HG03103 (cell line): ENCODE data around the gene ATP5F1D.
A peak's percentile ranks its signal among the peaks of the same experiment; 100 is the strongest.
"Not testable (repeated sequence)": the region's sequence is repeated elsewhere in the genome, so short reads cannot be mapped to it uniquely, and the experiment has no call there.

Experiments used
- ATAC-seq: cut with Tn5 transposase; IDR thresholded peaks from one replicate; pipeline ENCODE4 v1.9.1; 2021; ENCODE audit warnings: low read depth; ENCODE audit not compliant: unreplicated experiment

The ATP5F1D gene

GRCh38 chr19:1241417-1242095 lies at the start of gene ATP5F1D:
TSS of gene ATP5F1D (plus strand) at chr19:1241751. CDS start at chr19:1241851, 100 bp downstream.
- ATAC-seq: peak; percentile 53

- ATAC-seq: no peak
Observed at GRCh38 chr19:1199531-1199930, 42.0 kb upstream of the ATP5F1D start.

GRCh38 chr19:1200614-1201013 lies 40.9 kb upstream of the ATP5F1D start:
- not testable (repeated sequence) for ATAC-seq

DNA sequence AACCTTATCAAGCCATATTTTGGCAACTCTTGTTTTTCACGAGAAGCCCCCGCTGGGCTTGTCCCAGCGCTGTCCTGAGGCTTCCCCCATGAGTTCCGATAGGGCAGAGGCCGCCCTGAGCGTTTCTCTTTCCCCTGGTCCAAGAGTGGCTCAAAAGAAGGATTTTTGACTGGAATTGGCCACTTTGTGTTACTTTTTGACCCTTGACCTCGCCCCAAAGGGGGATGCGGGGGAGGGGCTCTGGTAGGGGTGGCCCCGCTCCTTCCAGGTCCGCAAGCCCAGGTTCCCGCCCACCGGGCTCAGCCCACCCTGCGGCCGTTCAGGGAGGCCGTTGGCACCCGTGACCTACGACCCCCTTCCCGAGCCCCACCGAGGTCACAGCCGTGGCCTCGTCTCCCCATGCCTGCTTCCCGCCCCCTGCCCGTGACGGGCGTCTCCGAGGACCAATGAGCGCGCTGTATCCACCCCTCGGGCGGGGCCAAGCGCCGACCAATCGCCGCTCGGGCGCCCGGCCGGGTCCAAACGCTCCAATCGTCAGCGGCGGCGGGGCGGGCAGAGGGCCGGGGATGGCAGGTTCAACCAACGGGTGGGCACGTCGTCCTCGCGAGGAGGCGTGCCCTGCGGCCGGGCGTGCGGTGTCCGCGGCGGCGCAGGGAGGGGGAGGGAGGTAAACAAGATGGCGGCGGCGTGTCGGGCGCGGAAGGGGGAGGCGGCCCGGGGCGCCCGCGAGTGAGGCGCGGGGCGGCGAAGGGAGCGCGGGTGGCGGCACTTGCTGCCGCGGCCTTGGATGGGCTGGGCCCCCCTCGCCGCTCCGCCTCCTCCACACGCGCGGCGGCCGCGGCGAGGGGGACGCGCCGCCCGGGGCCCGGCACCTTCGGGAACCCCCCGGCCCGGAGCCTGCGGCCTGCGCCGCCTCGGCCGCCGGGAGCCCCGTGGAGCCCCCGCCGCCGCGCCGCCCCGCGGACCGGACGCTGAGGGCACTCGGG lies 36.1 kb upstream of the ATP5F1D start, which contains the start of gene STK11:
Gene STK11 (plus strand): TSS at position 665 of the 986 bp plus-strand sequence. CDS start 1,136 bp downstream, outside the sequence.
- peak; percentile 87 for ATAC-seq

DNA sequence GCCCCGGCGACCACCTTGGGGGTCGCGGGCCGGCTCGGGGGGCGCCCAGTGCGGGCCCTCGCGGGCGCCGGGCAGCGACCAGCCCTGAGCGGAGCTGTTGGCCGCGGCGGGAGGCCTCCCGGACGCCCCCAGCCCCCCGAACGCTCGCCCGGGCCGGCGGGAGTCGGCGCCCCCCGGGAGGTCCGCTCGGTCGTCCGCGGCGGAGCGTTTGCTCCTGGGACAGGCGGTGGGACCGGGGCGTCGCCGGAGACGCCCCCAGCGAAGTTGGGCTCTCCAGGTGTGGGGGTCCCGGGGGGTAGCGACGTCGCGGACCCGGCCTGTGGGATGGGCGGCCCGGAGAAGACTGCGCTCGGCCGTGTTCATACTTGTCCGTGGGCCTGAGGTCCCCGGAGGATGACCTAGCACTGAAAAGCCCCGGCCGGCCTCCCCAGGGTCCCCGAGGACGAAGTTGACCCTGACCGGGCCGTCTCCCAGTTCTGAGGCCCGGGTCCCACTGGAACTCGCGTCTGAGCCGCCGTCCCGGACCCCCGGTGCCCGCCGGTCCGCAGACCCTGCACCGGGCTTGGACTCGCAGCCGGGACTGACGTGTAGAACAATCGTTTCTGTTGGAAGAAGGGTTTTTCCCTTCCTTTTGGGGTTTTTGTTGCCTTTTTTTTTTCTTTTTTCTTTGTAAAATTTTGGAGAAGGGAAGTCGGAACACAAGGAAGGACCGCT lies 35.2 kb upstream of the ATP5F1D start:
- ATAC-seq: no peak

DNA sequence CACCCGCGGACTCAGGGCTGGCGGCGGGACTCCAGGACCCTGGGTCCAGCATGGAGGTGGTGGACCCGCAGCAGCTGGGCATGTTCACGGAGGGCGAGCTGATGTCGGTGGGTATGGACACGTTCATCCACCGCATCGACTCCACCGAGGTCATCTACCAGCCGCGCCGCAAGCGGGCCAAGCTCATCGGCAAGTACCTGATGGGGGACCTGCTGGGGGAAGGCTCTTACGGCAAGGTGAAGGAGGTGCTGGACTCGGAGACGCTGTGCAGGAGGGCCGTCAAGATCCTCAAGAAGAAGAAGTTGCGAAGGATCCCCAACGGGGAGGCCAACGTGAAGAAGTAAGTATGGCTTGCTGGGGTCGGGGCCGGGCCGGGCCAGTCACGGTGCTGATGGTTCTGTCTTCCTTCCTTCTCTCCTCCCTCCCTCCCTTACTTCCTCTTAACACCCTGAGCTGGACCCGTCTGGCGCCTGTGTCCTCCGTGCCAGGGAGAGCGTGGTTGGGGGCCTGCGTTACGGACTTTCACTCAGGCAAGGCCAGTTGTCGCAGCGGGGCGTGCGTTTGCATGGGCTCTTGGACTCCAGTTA lies 34.6 kb upstream of the ATP5F1D start:
- no peak for ATAC-seq

- not testable (repeated sequence) for ATAC-seq
Observed at GRCh38 chr19:1208830-1209229, 32.7 kb upstream of the ATP5F1D start.

- no peak for ATAC-seq
Observed at GRCh38 chr19:1210227-1210538, 31.4 kb upstream of the ATP5F1D start.

- no peak for ATAC-seq
Observed at GRCh38 chr19:1211494-1212234, 29.9 kb upstream of the ATP5F1D start.

DNA sequence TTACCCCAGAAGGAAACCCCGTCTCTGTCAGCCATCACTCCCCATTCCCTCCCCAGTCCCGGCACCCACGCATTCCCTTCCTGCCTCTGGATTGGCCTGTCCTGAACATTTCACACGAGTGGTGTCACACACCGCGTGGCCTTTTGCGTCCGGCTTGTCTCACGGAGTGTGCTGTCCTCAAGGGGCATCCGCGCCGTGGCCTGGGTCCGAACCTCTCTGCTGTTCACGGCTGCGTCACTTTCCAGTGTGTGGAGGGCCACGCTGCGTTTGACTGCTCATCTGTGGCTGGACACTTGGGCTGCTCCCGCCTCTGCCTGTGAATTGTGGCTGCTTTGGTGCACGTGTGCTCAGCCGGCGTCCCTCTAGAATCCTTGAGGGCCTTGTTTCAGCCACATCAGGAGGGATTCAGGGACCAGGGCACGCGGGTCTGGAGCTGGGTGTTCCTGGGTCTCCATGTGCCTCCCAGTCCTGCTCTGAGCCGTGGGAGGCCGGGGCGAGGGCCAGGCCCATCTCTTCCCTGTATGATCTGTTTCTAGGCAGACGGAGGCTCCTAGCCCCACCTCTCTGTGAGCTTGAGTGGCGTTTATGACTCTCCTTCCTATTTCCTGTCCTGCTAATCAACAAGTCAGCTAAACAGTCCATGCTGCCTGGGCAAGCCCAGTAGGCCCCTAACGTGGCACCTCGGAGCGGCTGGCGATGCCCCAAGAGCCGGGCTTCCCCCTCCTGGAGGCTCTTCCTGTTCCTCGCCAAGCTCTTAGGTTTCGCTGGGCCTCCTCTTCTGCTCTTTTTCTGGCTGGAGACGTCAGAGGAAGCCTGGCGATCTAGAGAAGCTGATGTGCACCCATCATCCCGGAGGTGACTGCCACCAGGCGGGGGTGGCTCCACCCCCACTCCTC lies 27.9 kb upstream of the ATP5F1D start:
- ATAC-seq: no peak

- no peak for ATAC-seq
Observed at GRCh38 chr19:1214299-1214861, 27.2 kb upstream of the ATP5F1D start.

DNA sequence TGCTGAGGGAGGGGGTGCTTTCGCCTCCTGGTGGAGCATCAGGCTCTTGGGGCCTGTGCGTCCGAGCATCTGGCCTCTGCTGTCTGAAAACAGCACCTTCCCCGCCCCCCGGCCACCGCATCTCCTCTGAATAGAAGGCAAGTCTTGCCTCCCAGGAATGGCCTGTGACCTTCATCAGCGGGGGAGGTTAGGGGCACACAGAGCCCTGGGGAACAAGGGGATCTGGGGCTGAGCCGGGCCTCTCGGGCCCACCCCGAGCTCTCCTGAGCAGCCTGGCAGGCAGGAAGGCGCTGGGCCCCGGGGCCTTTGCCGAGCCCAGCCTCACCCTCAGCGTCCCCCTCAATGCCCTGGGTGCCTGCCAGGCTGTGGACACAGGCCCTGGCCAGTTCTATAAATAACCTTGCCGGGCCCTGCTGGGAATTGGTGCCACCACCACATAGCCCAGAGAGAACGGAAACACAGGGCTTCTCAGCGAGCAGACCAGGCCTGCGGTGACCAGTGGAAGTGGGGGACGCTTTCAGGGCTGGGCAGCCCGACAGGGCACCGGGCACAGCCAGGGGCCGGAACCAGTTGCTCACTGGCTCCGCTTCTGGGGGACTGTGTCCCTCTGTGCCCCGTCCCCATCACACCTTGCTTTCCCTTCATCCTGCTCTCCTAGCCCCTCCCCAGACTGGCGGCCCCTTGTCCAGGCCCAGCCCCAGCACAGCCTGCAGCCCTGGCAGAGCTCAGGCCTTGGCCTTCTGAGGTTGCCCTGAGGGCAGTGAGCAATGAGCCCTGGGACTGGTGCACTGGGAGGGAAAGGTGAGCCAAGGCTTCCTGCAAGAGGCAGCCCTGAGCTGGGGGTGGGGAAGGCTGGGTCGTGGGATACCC lies 26.5 kb upstream of the ATP5F1D start:
- ATAC-seq: no peak

GRCh38 chr19:1216756-1217155 lies 24.8 kb upstream of the ATP5F1D start:
- ATAC-seq: no peak

GRCh38 chr19:1217366-1217765 lies 24.2 kb upstream of the ATP5F1D start:
- ATAC-seq: no peak

DNA sequence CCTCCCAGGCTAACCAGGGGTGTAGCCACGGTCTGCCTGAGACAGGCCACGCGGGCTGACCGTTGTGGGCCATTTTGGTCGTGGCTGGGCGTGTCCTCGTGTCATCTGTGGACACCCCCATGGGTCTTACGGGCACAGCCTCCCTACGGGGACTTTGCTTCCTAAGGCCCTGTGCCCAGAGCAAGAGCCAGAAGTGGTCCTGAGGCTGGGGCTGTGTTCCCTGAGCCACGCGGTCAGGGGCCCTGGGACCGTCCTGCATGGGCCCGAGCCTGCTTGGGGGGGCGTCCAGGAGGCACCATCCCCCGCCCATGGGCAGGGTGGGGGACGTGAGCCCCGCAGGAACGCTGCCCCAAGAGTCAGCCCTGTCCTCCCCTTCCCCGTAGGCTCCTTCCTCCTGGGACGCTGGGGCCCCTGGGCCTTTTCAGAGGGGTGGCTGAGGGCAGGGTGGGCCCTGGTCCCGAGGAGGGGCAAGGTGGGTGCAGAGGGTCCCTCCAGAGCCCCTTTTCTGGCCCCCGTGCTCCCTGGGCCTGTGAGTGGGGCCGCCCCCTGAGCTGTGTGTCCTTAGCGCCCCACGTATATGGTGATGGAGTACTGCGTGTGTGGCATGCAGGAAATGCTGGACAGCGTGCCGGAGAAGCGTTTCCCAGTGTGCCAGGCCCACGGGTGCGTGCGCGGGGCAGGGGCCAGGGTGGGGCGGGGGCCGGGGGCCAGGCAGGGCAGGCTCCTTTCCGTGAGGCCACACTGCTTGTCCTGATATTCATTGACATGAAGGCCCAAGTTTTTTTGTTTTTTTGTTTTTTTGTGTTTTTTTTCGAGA lies 22.6 kb upstream of the ATP5F1D start:
- no peak for ATAC-seq

GRCh38 chr19:1219786-1220476 lies 21.6 kb upstream of the ATP5F1D start:
- no peak for ATAC-seq
